Hematopoietic multipotent progenitor cell (in vitro differentiated cells): ENCODE measurements around the gene EPB41L1. TPM values are rescaled to one million over a fixed set of nuclear protein-coding genes. Genes with fewer than 3 reads are reported as not detected.

ENCODE experiments used
- DNase-seq, 3 donors: peaks; one replicate each; pipeline ENCODE4 v3.0.0-alpha.2; 2011 to 2015; ENCODE audit warnings: low read depth in 2 of 3, low spot score in 2 of 3
- total RNA-seq: library from RNA; depleted of rRNA; stranded (reverse); fragments of >200 nt; gene quantifications from one replicate; pipeline ENCODE4 v1.2.3, GENCODE V29; 2012

Gene EPB41L1
- total RNA-seq, 1 donor = 1.3 TPM

DNA sequence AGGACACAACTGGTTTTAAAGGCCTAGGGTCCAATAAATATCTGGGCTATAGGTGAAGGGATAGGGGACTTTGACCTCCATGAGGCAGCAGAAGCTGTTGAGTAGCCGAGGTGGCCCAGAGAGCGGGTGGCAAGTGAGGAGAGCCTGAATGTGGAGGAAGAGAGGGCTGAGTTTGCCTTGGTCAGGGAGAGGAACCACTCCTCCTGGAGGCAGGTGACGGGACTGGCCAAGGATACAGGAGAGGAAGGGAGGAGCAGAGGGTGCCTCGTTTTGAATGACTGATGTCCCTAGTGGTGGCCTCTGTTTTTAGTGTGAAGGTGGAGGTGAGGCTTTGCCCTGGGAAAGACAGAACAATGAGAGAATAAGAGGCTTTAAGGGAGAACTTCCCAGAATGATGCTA, 62.7 kb downstream of the EPB41L1 start:
- no peak for DNase-seq

DNA sequence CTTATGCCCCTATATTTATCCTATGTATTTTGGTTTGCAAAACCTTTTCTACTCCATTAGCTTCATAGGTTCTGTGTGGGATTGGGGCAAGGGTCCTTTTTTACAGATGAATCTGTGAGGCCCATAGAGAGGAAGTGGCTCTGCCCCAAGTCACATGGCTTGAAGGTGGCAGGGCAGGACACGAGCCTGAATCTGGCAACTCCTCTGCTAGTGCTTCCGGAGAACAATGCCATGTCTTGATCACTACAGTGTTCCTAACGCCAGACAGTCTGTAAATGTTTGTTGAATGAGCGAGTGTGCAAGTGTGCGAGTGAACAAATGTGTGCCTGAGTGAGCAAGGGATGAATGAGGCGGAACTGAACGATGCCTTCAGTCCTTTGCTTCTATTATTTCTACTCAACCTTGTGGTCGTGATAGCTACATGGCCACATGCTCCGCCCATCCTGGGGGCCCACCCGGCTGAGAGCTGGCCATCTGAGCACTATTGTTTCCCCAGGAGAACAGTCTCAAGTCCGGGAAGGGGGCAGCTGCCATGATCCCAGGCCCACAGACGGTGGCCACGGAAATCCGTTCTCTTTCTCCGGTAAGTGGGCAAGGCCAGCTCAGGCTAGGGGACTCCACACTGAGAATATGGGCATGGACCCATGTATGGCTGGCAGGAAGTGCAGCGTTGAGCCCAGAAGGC, 64.0 kb downstream of the EPB41L1 start:
- DNase-seq = no peak

DNA sequence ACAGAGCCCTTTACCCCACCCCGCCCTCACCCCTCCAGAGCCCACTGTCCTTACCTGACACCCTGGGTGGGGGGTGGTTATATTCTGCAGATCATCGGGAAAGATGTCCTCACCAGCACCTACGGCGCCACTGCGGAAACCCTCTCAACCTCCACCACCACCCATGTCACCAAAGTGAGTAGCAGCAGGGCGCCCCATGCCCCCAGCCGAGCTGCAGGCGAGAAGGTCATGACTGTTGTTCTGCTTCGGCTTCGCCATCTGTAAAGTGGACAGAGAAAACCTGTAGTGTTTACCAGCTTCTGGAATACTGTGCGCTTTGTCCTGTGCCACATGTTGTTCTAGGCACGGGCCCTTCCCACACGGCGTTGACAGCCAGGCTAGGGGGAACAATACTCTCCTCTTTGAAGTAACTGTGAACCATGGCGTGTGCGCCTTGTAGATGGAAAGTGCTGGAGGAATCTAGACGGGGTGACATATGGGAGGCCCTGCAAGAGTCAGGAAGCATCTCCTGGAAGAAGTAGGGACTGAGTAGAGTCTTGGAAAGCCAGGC, 65.2 kb downstream of the EPB41L1 start:
- DNase-seq = no peak

DNA sequence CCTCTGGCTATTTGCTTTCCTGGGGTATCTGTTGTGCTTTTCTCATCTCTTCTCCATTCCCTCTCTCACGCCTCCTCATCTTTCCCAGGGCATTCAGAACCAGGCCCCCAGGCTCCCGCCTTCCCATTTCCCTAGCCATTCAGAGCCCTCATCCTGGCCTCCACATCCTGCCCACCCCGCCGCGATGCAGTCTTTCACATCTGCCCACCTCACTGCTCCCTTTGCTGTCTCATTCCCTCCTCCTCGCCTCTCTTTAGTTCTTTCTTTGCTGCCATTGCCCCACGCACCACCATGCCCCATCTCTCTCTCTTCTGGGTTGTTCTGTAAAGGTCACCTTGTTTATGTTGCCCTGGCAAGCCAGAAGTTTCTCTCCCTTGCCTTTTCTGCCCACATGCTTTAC, 71.1 kb downstream of the EPB41L1 start:
- DNase-seq = no peak

DNA sequence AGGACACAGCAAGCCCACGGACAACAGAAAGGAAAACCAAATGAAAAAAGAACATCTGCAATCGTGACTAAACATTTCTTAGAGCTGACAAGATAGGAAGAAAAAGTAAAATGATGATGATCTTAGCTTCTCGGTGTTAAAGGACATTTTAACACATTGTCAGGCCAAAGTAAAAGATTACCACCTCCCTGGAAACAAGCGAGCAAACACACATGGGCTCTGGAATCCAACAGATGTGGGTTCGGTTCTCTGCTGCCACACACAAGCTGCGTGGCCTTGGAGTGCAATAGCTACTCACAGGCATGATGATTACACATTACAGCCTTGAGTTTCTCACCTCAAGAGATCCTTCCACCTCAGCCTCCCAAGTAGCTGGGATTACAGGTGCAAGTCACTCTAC, 74.2 kb downstream of the EPB41L1 start:
- DNase-seq = peak in 2 of 3 donors; percentile 31 to 63

DNA sequence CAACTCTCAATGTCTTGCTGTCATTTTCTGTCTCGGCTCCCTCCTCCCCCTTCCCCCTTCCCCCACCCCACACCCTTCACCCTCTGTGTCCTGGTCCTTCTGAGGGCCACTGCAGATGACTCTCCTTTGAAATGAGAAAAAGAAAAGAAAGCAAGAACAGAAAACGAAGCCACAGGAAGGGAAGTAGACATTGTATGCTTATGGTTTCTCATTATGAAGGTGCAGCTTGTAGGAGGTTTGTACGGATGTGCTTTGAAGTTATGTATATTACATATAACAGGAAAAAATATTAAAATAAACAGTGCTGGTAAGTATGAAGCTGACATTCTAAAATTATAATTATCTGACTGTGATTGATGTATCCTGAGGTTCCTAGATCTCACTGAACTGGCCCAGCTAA, 75.5 kb downstream of the EPB41L1 start:
- DNase-seq = no peak

DNA sequence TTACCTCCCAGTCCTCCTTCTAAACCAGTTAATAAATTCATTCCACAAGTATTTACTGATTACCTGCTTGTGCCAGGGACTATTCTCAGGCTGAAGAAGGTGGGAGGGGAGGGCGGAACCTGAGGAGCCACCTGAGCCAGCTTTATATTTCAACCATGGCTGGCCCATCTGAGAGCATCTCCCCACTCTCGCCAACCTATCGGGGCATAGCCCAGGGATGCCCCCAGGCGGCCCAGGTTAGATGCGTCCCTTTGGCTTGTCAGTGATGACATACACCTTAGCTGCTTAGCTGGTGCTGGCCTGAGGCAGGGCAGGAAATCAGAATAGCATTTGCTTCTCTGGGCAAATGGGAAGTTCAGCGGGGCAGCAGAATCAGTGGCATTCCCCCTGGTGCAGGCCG, 76.8 kb downstream of the EPB41L1 start:
- no peak for DNase-seq

DNA sequence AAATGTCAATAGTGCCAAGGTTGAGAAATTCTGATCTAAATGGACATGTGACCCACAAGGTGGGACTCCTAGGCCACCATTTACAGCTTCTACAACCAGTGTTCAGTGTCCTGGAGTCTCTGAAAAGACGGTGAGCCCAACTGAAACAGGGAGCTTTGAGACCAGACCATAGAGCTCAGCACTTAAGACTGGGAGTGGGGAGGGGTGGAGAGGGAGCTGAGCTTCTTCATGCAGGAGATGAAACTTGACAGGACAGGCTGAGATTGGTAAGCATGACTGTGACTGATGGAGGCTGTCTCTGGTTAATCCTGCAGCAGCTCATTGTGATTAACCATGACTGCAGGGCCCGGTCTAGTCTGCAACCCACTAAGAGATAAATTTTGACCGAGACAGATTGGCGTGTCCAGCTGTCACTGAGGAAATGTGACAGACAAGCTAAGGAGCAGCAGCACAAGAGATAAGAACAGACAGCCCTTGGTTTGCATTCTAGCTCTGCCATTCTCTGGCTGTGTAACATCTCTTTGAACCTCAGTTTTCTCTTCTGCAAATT, 80.3 kb downstream of the EPB41L1 start:
- DNase-seq = no peak

DNA sequence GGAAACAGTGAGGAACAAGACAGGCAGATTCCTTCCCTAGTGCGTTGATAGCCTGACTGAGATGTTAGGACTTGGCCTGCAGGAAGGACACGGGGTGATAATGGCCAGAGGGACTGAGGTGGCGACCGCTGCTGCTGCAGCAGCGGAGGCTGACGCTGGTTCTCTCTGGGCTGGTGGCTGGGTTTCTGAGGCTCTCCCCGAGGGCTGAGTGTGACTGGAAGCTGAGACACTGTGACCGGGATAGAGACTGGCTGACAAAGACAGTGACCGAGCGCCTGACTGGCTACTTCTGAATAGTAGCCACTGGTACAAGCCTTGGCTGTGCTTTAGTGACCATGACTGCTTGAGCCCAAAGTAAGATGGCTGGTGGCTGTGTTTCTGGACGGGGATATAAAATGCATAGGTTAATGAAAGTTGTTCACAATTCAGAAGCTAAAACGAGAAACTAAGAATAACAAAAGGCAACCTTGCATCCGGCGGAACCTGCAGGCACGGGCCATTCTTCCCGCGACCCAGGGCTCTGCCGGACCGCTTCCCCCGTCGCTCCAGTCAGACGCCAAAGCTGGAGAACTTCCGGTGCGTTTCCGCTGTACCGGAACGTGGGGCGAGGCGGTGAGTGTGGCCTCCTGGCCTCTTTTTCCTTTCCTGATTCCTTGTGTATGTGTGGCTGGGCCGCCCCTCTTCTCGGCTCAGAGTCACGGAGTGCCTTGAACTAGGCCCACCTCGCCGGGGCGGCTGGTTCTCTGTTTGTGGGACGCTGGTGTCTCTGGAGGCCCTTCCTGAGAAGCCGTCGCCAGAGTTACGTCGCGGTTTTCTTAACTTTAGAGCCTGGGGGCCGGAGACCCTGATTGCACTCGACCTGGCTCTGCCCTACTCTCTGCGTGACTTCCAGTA, 81.6 kb downstream of the EPB41L1 start, which contains the start of gene AAR2:
AAR2 (plus strand) TSS at position 587 of the 894 bp plus-strand sequence. CDS start 3,391 bp downstream, outside the sequence.
- peak; percentile 34 to 76 (median 65) for DNase-seq

DNA sequence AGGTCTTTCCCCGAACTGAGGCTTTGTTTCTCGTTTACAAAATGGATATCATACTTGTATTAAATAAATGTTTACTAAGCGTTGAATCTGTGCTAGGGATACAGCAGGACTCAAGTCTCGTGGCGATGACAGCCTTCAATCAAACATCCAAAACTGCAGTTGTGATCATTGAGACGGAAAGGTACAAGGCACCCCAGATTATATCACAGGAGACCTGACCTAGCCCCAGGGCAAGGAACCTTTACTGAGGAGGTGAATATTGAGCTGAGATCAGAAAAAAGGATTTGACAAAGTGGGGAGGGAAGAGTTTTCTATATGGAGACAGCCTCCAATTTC, 82.2 kb downstream of the EPB41L1 start:
- no peak for DNase-seq

DNA sequence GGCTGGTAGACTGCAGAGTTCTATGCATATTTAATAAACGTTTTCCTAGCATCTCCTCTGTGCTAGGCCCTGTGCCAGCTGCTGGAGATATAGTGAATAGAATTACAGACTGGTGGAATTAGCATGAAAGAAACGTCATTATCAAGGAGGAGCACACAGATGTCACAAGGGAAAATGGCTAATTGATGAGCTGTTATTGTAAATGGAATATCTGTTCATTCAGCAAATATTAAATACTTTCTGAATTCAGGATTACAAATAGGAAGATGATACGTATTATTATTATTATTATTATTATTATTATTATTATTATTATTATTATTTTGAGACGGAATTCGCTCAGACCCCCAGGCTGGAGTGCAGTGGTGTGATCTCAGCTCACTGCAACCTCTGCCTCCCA, 82.9 kb downstream of the EPB41L1 start:
- no peak for DNase-seq

DNA sequence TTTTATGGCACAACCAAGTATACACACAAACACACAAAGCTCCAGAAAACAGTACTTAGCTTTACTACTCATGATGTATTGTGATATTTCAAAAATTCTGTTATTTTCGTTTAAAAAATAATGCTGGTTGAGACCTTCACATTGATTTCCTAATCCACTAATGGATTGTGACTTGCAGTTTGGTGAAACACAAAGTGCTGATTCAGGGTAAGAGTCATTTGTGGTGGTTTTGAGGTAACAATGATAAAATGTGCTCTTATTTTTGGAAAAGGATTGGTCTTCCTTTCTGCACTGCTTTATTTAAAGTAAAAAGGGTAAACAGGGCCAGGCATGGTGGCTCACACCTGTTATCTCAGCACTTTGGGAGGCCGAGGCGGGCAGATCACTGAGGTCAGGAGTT, 83.6 kb downstream of the EPB41L1 start:
- no peak for DNase-seq

DNA sequence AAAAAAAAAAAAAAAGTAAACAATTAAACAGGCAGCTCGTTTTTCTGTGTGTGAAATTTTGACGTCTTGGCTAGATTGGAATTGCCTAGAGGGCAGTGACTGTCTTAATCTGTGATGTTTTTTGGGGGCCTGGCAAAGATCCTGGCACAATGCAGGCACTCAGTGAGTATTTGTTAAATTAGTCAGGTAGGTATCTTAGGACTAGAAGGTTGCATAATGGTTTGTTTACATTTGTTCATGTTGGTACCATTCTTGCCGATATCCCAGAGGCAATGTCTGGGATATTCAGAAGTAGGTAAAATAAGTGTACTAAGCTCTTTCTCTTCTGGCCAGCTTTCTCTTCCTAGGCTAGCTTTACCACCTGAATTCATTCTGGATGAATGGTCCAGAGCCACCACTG, 84.2 kb downstream of the EPB41L1 start:
- no peak for DNase-seq

DNA sequence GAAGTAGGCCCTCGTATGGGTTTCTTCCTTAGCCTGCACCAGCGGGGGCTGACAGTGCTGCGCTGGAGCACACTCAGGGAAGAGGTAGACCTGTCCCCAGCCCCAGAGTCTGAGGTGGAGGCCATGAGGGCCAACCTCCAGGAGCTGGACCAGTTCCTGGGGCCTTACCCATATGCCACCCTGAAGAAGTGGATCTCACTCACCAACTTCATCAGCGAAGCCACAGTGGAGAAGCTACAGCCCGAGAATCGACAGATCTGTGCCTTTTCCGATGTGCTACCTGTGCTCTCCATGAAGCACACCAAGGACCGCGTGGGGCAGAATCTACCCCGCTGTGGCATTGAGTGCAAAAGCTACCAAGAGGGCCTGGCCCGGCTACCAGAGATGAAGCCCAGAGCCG, 85.5 kb downstream of the EPB41L1 start:
- no peak for DNase-seq

DNA sequence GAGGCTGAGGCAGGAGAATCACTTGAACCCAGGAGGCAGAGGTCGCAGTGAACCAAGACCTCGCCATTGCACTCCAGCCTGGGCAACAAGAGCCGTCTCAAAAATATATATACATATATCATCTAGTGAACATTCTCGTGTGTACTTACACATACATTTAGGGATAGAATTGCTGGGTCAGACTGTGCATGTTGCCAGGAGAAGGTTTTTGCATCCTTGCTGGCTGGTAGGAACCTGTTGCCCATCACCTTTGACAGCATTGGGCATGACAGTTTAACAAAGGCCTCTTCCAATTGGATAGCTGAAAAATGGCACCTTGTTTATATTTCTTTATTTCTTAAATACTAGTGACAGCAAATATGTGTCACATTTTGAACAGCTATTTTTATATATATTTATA, 87.1 kb downstream of the EPB41L1 start:
- no peak for DNase-seq

DNA sequence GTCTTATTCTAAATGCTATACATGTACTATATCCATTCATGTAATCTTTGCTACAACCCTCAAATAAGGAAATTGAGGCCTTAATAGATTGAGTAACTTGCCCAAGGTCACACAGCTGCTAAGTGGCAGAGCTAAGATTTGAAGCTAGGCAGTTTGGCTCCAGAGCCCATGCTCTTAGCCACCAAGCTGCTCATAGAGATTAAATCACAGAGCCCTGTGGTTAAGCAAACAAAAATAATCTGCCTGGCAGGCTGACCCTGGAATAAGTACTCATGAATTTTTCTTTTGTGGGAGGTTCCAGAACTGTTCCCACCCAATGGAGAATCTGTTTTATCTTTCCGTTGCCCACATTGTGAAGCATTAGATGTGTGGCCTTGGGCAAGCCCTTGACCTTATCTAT, 89.2 kb downstream of the EPB41L1 start:
- DNase-seq = no peak

DNA sequence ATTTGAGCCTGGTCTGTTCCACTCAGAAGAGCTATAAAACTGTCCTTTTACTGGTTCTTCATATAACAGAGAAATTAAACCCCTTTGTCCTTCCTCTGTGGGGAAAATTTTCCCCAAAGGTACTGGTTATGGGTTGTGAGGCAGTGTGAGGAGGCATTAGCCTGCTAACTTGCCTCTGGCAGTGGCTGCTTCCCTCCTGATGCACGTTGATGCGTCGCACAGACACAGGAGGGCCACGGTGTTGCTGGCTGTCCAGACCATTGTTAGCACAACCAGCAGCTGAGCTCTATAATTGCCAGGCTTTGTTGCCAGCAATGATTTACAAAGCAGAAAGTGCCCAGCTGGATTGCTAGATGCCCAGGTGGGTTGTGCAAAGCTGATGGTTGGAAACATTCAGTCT, 91.9 kb downstream of the EPB41L1 start:
- DNase-seq = no peak

DNA sequence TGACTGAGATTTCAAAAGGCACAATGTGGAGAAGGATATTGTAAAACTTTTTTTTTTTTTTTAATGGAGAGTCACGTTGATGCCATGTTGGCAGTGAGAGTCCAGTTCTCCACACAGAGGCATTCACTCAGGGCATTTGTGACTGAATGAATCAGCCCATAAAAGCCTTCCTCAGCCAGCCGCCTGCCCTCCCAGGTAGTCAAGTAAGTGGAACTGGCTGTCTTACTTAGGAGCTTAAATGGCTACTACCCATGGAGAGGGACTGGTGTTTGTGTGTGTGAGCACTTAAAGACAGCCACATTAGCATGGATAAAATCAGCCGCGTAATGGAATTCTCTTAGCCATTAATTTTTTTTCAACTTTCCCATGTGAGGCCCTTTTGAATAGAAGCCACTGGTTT, 94.3 kb downstream of the EPB41L1 start:
- DNase-seq = no peak

DNA sequence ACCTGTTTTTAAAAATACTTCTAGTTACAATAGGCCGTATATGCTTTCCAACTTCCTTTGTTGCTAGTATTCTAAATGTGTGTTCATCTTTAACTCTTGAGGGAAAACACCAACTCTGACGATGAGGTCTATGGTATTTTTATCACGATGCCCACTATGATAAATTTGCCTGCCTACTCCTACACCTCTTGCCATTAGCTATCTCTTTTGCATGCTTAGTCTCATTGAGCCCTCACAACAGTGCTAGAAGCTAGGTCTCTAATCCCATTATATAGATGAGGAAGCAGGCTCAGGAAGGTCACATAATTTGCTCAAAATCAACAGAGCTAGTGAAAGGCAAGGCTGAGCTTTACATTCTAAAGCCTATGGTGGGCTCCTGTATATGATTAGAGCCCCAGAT, 94.9 kb downstream of the EPB41L1 start:
- no peak for DNase-seq

DNA sequence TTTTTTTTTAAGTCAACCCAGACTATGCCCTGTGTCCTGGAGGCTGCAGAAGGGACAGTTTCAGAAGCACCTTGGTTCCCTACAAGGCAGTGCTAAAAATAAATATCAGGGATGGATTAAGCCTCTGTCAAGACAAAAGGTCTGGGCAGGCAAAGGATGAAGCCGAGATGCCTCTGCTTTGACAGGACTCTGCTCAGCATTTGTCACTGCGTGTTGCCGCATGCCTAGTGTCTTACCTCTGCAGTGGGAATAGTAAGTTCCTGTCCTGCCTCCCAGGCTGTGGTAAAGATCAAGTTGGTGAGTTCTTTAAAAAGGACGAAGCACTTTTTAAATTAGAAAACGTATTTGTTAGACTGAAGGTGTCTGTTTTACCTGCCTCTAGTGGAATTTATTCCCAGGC, 96.9 kb downstream of the EPB41L1 start:
- no peak for DNase-seq

DNA sequence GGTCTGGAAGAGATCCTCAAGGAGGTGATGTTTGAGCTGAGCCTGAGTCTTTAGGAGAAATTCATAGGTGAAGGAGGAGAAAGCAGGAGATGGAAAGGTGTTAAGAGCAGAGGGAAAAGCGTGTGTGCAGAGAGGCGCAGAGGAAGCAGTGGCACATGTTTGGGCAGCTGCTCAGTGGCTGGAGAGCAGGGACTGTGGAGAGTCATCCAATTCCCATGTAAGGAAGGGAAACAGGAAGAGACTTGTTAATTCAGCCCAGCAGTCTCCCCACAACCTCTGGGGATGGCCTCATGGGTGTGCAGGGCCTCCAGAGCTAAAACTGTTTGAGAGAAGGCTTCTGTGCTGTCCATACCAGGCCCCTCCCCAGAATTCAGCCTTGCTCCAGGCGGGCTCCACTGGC, 98.0 kb downstream of the EPB41L1 start:
- DNase-seq = no peak

DNA sequence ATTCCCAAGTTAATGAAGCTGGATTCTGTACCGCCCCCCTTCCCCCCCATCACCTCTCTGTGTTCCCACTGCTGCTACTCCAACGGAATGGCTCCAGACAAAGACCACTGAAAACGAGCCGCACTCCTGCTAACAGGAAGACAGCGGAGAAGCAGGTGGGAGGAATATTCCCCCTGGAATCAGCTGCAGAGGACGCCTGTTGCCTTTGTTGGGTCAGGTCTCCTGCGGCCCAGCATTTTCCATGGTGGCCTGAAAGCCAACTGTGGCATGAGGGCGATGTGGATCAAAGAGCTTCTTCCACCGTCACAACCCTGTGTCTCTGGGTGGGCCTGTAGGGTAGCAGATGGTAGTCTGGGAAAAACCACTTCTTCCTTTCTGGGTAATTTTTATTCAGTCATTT, 98.5 kb downstream of the EPB41L1 start:
- no peak for DNase-seq
